ENCODE data around the gene TSEN2. TPM values are rescaled to one million over a fixed set of nuclear protein-coding genes. Genes with fewer than 3 reads are reported as not detected.

TSEN2 gene
- total and polyA plus RNA-seq, 7 donors, result 12.5 to 30.9 (median 15.0) TPM

DNA sequence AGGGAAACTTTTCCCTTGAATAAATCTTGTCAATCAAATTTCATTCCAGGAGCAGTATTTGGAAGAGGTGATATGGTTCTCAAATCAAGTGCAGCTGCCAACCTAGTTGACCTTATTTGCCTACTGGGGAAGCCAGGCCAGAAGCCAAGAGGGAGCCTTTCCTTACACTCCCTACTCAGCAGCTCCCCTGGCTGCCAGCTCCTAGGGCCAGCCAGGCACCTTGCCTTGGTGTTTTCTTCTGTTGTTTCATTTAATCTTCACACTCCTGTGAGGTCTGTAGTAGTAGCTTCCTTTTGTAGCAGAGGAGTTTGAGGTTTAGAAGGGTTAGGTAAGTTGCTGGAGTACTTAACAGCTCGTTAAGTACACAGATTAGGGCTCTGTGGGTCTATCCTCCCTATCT lies 38.4 kb downstream of the TSEN2 start:
- peak; percentile 50 for TF ChIP-seq CTCF (IDR thresholded peaks at IDR 0.05)
- no peaks in the 10 kb centered on the region for H3K27me3 ChIP-seq (ENCODE audit: insufficient read depth in 3 of 3, low read length in 2 of 3)
- intact Hi-C loops (cut with DNase I), result no loop called here
- DNase-seq, result peak; percentile 24 to 77
- ATAC-seq, result peak; percentile 85 to 95 (median 88)
- H3K36me3 ChIP-seq (ENCODE audit: insufficient read depth in 1 of 2, low read depth in 1 of 2), result peaks cover 2 to 26% of the 10 kb centered on the region in 2 donors
- H3K9me3 ChIP-seq, result no peaks in the 10 kb centered on the region
- peak overlapping the region; percentile 60 for H3K27ac ChIP-seq
- peaks cover 18% of the 10 kb centered on the region for H3K4me1 ChIP-seq
- 62 to 86% (median 76%) methylated on average over 1 of the region's 1 CpG for WGBS, 3 donors
- H3K4me3 ChIP-seq, result no peak overlapping the region

- no peak for TF ChIP-seq CTCF (IDR thresholded peaks at IDR 0.05)
- WGBS, 3 donors, result 60 to 75% (median 65%) methylated on average over 3 of the region's 3 CpGs
- peak; percentile 47 to 71 (median 62) for ATAC-seq
Observed at GRCh38 chr3:12527757-12528143, 43.5 kb downstream of the TSEN2 start.

DNA sequence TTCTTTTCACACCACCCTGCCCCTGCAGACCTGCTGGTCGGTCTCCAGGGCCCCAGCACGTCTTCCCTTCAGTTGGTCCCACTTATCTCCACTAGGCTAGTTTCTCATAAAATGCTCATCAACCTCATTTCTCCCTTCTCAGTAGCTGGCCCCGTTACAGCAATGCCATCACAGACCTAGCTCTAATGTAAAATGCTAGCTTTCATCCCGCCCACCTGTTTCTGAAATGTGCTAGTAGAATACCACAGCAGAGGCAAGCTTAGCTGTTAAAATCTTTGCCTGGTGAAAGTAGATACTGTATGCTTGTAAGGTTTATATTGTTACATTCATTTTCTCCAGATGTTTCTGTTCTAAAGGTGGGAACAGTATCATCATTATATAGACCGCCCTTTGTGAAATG lies 47.9 kb downstream of the TSEN2 start:
- Histone ChIP-seq H3K9me3 (no peaks in the 10 kb centered on the region), H3K27ac (no peak overlapping the region), H3K27me3 (ENCODE audit: insufficient read depth in 3 of 3, low read length in 2 of 3) (no peaks in the 10 kb centered on the region), H3K4me1 (peaks cover 1% of the 10 kb centered on the region), H3K4me3 (no peak overlapping the region), H3K36me3 (ENCODE audit: insufficient read depth in 1 of 2, low read depth in 1 of 2) (peaks cover 10 to 44% of the 10 kb centered on the region in 2 donors)
- DNase-seq (no peak), ATAC-seq (no peak)
- no peak for TF ChIP-seq CTCF (IDR thresholded peaks at IDR 0.05)
- intact Hi-C loops (cut with DNase I), result no loop called here
- WGBS, 3 donors, result 85 to 91% (median 89%) methylated on average over 5 of the region's 5 CpGs

More at GRCh38 chr3:12527757-12528143, 43.5 kb downstream of the TSEN2 start:
- Histone ChIP-seq H3K27me3 (ENCODE audit: insufficient read depth in 3 of 3, low read length in 2 of 3) (no peaks in the 10 kb centered on the region), H3K4me1 (peaks cover 11% of the 10 kb centered on the region), H3K36me3 (ENCODE audit: insufficient read depth in 1 of 2, low read depth in 1 of 2) (peaks cover 10 to 34% of the 10 kb centered on the region in 2 donors), H3K27ac (no peak overlapping the region), H3K4me3 (no peak overlapping the region), H3K9me3 (no peaks in the 10 kb centered on the region)
- DNase-seq, result no peak
- intact Hi-C loops (cut with DNase I), result no loop called here

- ATAC-seq, result no peak
- intact Hi-C loops (cut with DNase I), result no loop called here
Observed at GRCh38 chr3:12536423-12536822, 52.1 kb downstream of the TSEN2 start.

More at GRCh38 chr3:12536423-12536822, 52.1 kb downstream of the TSEN2 start:
- 74 to 82% (median 74%) methylated on average over 6 of the region's 6 CpGs for WGBS, 3 donors
- no peak for TF ChIP-seq CTCF (IDR thresholded peaks at IDR 0.05)
- Histone ChIP-seq H3K27ac (no peak overlapping the region), H3K4me1 (no peaks in the 10 kb centered on the region), H3K4me3 (no peak overlapping the region), H3K36me3 (ENCODE audit: insufficient read depth in 1 of 2, low read depth in 1 of 2) (peaks cover 7 to 40% of the 10 kb centered on the region in 2 donors), H3K27me3 (ENCODE audit: insufficient read depth in 3 of 3, low read length in 2 of 3) (no peaks in the 10 kb centered on the region), H3K9me3 (no peaks in the 10 kb centered on the region)
- DNase-seq, result no peak
